Stomach smooth muscle (tissue), 2 donors: ENCODE data around the gene HDAC4.

Source experiments
- H3K27ac ChIP-seq: one replicate; pipeline ENCODE4 v1.7.0; 2013; ENCODE audit warnings: mild to moderate bottlenecking, low read length, inconsistent platforms
- H3K27me3 ChIP-seq, 2 donors: one replicate each; pipeline ENCODE4 v1.7.0; 2013; ENCODE audit warnings: low read length in 2 of 2; ENCODE audit not compliant: insufficient read depth in 2 of 2, control insufficient read depth in 1 of 2
- H3K36me3 ChIP-seq, 2 donors: one replicate each; pipeline ENCODE4 v1.7.0; 2013; ENCODE audit warnings: low read length in 2 of 2; ENCODE audit not compliant: control insufficient read depth in 2 of 2, insufficient read depth in 2 of 2
- H3K4me1 ChIP-seq: one replicate; pipeline ENCODE4 v1.7.0; 2013; ENCODE audit warnings: low read length; ENCODE audit not compliant: control insufficient read depth, insufficient read depth
- H3K4me3 ChIP-seq, 2 donors: one replicate each; pipeline ENCODE4 v1.7.0; 2013; ENCODE audit warnings: low read length in 2 of 2
- H3K9ac ChIP-seq, 2 donors: one replicate each; pipeline ENCODE4 v1.7.0; 2013; ENCODE audit warnings: low read length in 2 of 2, mild to moderate bottlenecking in 1 of 2
- H3K9me3 ChIP-seq, 2 donors: one replicate each; pipeline ENCODE4 v1.7.0; 2013; ENCODE audit warnings: low read length in 2 of 2; ENCODE audit not compliant: control insufficient read depth in 2 of 2
- donor health status: healthy.
- donor health status: Pancreatic carcinoma.

Gene HDAC4

GRCh38 chr2:239329972-239330572, 70.7 kb downstream of the HDAC4 start:
- Histone ChIP-seq H3K27me3 (no peaks in the 10 kb centered on the region), H3K36me3 (no peaks in the 10 kb centered on the region), H3K4me3 (peak overlapping the region in 1 of 2 donors; percentile 35), H3K4me1 (peaks cover 56% of the 10 kb centered on the region), H3K27ac (peak overlapping the region; percentile 99), H3K9ac (peak overlapping the region; percentile 66 to 80), H3K9me3 (no peaks in the 10 kb centered on the region)

- Histone ChIP-seq H3K27ac (peak overlapping the region; percentile 99), H3K4me1 (peaks cover 61% of the 10 kb centered on the region)
Observed at GRCh38 chr2:239329284-239329971, 71.4 kb downstream of the HDAC4 start.

GRCh38 chr2:239328351-239329191, 72.2 kb downstream of the HDAC4 start:
- Histone ChIP-seq H3K36me3 (no peaks in the 10 kb centered on the region), H3K9ac (peak overlapping the region; percentile 50 to 71), H3K4me1 (peaks cover 69% of the 10 kb centered on the region), H3K9me3 (no peaks in the 10 kb centered on the region), H3K27ac (peak overlapping the region; percentile 99), H3K4me3 (peak overlapping the region in 1 of 2 donors; percentile 40), H3K27me3 (no peaks in the 10 kb centered on the region)

More at GRCh38 chr2:239329284-239329971, 71.4 kb downstream of the HDAC4 start:
- Histone ChIP-seq H3K9ac (peak overlapping the region; percentile 66), H3K36me3 (no peaks in the 10 kb centered on the region), H3K27me3 (no peaks in the 10 kb centered on the region), H3K9me3 (no peaks in the 10 kb centered on the region), H3K4me3 (peak overlapping the region in 1 of 2 donors; percentile 35)

- H3K9me3 ChIP-seq = no peaks in the 10 kb centered on the region
- H3K27me3 ChIP-seq = no peaks in the 10 kb centered on the region
- H3K9ac ChIP-seq = peak overlapping the region; percentile 50 to 71
- H3K4me3 ChIP-seq = no peak overlapping the region
- peak overlapping the region; percentile 99 for H3K27ac ChIP-seq
- H3K36me3 ChIP-seq = no peaks in the 10 kb centered on the region
- peaks cover 75% of the 10 kb centered on the region for H3K4me1 ChIP-seq
Observed at GRCh38 chr2:239327536-239328350, 73.1 kb downstream of the HDAC4 start.

- H3K4me1 ChIP-seq = peaks cover 79% of the 10 kb centered on the region
- H3K36me3 ChIP-seq = no peaks in the 10 kb centered on the region
- peak overlapping the region; percentile 99 for H3K27ac ChIP-seq
- H3K9ac ChIP-seq = peak overlapping the region; percentile 50 to 71
- no peaks in the 10 kb centered on the region for H3K9me3 ChIP-seq
- H3K4me3 ChIP-seq = no peak overlapping the region
- H3K27me3 ChIP-seq = no peaks in the 10 kb centered on the region
Observed at GRCh38 chr2:239326831-239327535, 73.8 kb downstream of the HDAC4 start.

GRCh38 chr2:239324456-239324855, 76.4 kb downstream of the HDAC4 start:
- peak overlapping the region; percentile 82 for H3K27ac ChIP-seq
- H3K9me3 ChIP-seq = no peaks in the 10 kb centered on the region
- peaks cover 60% of the 10 kb centered on the region for H3K4me1 ChIP-seq
- H3K27me3 ChIP-seq = no peaks in the 10 kb centered on the region
- H3K4me3 ChIP-seq = peak overlapping the region; percentile 9 to 35
- peak overlapping the region; percentile 14 to 42 for H3K9ac ChIP-seq
- no peaks in the 10 kb centered on the region for H3K36me3 ChIP-seq

- no peaks in the 10 kb centered on the region for H3K36me3 ChIP-seq
- H3K9me3 ChIP-seq = no peaks in the 10 kb centered on the region
- no peak overlapping the region for H3K4me3 ChIP-seq
- H3K27ac ChIP-seq = peak overlapping the region; percentile 82
- peaks cover 59% of the 10 kb centered on the region for H3K4me1 ChIP-seq
- no peak overlapping the region for H3K9ac ChIP-seq
- H3K27me3 ChIP-seq = no peaks in the 10 kb centered on the region
Observed at GRCh38 chr2:239323447-239323846, 77.4 kb downstream of the HDAC4 start.

- Histone ChIP-seq H3K9ac (no peak overlapping the region), H3K9me3 (no peaks in the 10 kb centered on the region), H3K27ac (peak overlapping the region; percentile 82), H3K4me1 (peaks cover 59% of the 10 kb centered on the region), H3K27me3 (no peaks in the 10 kb centered on the region), H3K36me3 (no peaks in the 10 kb centered on the region), H3K4me3 (no peak overlapping the region)
Observed at GRCh38 chr2:239322416-239323086, 78.3 kb downstream of the HDAC4 start.

- Histone ChIP-seq H3K27me3 (no peaks in the 10 kb centered on the region), H3K4me1 (peaks cover 58% of the 10 kb centered on the region), H3K9ac (no peak overlapping the region), H3K36me3 (no peaks in the 10 kb centered on the region), H3K4me3 (no peak overlapping the region), H3K9me3 (no peaks in the 10 kb centered on the region), H3K27ac (peak overlapping the region; percentile 82)
Observed at GRCh38 chr2:239321596-239322415, 79.0 kb downstream of the HDAC4 start.
